Liver (tissue), 3 donors: ENCODE data around the gene PIWIL4.

Experiments
- ATF3 ChIP-seq: IDR thresholded peaks from 2 replicates; pipeline ENCODE4 v1.6.1; 2016; ENCODE audit warnings: antibody characterized with exemption
- CTCF ChIP-seq: fragments of 150-350 bp; IDR thresholded peaks from 2 replicates; pipeline ENCODE4 v1.5.1; 2017; ENCODE audit warnings: improper control_type of control experiment, low read depth, low read length; ENCODE audit not compliant: missing input control
- EGR1 ChIP-seq, 2 donors: IDR thresholded peaks; 2 replicates each; pipeline ENCODE4 v1.6.1; 2016 to 2018; ENCODE audit warnings: antibody characterized with exemption in 2 of 2, low read depth in 2 of 2
- GABPA ChIP-seq, 2 donors: IDR thresholded peaks in 1 of 2; conservative IDR thresholded peaks in 1 of 2; 2 replicates each; pipeline ENCODE4 v1.6.1; 2016; ENCODE audit warnings: antibody characterized with exemption in 2 of 2, mild to moderate bottlenecking in 1 of 2, moderate library complexity in 1 of 2
- HNF4A ChIP-seq, 2 donors: conservative IDR thresholded peaks; 2 replicates each; pipeline ENCODE4 v1.6.1; 2016; ENCODE audit warnings: antibody characterized with exemption in 2 of 2, mild to moderate bottlenecking in 2 of 2
- HNF4G ChIP-seq: IDR thresholded peaks from 2 replicates; pipeline ENCODE4 v1.6.1; 2016; ENCODE audit warnings: antibody characterized with exemption
- JUND ChIP-seq, 2 donors: IDR thresholded peaks; 2 replicates each; pipeline ENCODE4 v1.6.1; 2016; ENCODE audit warnings: antibody characterized with exemption in 2 of 2
- RAD21 ChIP-seq, 2 donors: IDR thresholded peaks; 2 replicates each; pipeline ENCODE4 v1.6.1; 2016; ENCODE audit warnings: antibody characterized with exemption in 2 of 2, mild to moderate bottlenecking in 2 of 2
- REST ChIP-seq: IDR thresholded peaks from 2 replicates; pipeline ENCODE4 v1.6.1; 2016; ENCODE audit warnings: antibody characterized with exemption, mild to moderate bottlenecking
- RXRA ChIP-seq, 2 donors: IDR thresholded peaks; 2 replicates each; pipeline ENCODE4 v1.6.1; 2017 to 2018; ENCODE audit warnings: antibody characterized with exemption in 2 of 2, mild to moderate bottlenecking in 1 of 2
- SP1 ChIP-seq: IDR thresholded peaks from 2 replicates; pipeline ENCODE4 v1.6.1; 2018; ENCODE audit warnings: antibody characterized with exemption, mild to moderate bottlenecking
- TAF1 ChIP-seq: conservative IDR thresholded peaks from 2 replicates; pipeline ENCODE4 v1.6.1; 2016; ENCODE audit warnings: antibody characterized with exemption, mild to moderate bottlenecking
- YY1 ChIP-seq: IDR thresholded peaks from 2 replicates; pipeline ENCODE4 v1.6.1; 2016; ENCODE audit warnings: antibody characterized with exemption, mild to moderate bottlenecking
- ZBTB33 ChIP-seq: IDR thresholded peaks from 2 replicates; pipeline ENCODE4 v1.6.1; 2016; ENCODE audit warnings: antibody characterized with exemption
- donor health status: healthy.
- donor health status: healthy.

- TF ChIP-seq GABPA (IDR thresholded peaks at IDR 0.05 in 1 of 2, conservative IDR thresholded peaks at IDR 0.05 in 1 of 2) (no peak), CTCF (no peak), RAD21 (IDR thresholded peaks at IDR 0.05) (no peak), ZBTB33 (no peak), EGR1 (IDR thresholded peaks at IDR 0.05; ENCODE audit: low read depth in 2 of 2) (no peak), ATF3 (no peak), YY1 (no peak), TAF1 (no peak), SP1 (no peak), HNF4G (no peak), RXRA (IDR thresholded peaks at IDR 0.05) (no peak), HNF4A (conservative IDR thresholded peaks at IDR 0.05) (no peak), REST (no peak), JUND (IDR thresholded peaks at IDR 0.05) (no peak)
These were observed 16.8 kb downstream of the PIWIL4 start for GRCh38 chr11:94583866-94584500.
